Activated T-cell treated with anti-CD3 and anti-CD28 coated beads for 24 hours (primary cell): ENCODE data around the gene LIMS3.
"Not testable (repeated sequence)": the region's sequence is repeated elsewhere in the genome, so short reads cannot be mapped to it uniquely, and the experiment has no call there.

Experiments
- DNase-seq: peaks from one replicate; pipeline ENCODE4 v3.0.0-alpha.2; 2020; ENCODE audit warnings: low read depth

LIMS3 gene

DNA sequence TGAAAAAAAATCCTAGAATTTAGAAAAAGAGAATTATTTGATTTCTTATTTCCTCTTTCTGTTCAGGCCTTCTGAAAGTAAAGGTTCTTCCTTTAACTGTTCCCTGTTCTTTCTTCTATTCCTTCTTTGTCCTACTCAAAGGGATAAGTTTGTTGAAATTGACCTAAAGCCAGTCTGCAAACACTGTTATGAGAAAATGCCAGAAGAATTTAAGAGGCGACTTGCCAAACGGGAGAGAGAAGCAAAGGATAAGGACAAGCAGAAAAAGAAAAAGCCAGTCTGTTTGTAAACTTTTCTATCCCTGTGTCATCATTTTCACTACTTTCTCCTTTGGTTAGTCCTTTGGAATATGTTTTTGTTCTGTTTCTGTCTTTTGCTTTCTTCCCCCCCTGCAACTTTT is 26.0 kb downstream of the LIMS3 start:
- DNase-seq = not testable (repeated sequence)

DNA sequence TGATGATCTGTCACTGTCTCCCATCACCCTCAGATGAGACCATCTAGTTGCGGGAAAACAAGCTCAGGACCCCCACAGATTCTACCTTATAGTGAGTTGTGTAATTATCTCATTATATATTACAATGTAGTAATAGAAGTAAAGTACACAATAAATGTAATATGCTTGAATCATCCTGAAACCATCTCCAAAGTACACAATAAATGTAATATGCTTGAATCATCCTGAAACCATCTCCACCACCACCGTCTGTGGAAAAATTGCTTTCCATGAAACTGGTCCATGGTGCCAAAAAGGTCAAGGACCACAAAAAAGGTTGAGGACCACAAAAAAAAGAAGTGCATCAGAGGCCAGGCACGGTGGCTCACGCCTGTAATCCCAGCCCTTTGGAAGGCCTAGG is 29.3 kb downstream of the LIMS3 start:
- not testable (repeated sequence) for DNase-seq

GRCh38 chr2:109929222-109929621 is 30.7 kb downstream of the LIMS3 start:
- not testable (repeated sequence) for DNase-seq

GRCh38 chr2:109936534-109936933 is 38.0 kb downstream of the LIMS3 start:
- DNase-seq = not testable (repeated sequence)

DNA sequence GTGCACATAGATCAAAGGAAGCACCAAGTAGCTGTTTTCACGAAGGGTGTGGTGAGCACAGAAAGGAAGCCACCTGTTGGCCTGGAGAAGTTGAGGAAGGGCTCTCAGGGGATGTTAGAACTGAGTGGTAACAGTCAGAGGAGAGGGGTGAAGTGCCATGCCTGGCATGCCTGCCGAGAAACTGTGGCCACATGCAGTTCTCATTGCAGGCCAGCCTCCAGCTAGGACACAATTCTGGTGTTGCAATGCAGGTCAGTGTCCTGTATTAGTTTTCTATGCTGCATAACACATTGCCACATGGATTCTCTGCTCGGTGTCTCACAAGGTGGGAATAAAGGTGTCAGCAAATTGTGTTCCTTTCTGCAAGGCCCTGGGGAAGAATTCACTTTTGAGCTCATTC is 46.9 kb downstream of the LIMS3 start:
- DNase-seq = not testable (repeated sequence)

- not testable (repeated sequence) for DNase-seq
Observed at GRCh38 chr2:109947262-109947958, 48.9 kb downstream of the LIMS3 start.

DNA sequence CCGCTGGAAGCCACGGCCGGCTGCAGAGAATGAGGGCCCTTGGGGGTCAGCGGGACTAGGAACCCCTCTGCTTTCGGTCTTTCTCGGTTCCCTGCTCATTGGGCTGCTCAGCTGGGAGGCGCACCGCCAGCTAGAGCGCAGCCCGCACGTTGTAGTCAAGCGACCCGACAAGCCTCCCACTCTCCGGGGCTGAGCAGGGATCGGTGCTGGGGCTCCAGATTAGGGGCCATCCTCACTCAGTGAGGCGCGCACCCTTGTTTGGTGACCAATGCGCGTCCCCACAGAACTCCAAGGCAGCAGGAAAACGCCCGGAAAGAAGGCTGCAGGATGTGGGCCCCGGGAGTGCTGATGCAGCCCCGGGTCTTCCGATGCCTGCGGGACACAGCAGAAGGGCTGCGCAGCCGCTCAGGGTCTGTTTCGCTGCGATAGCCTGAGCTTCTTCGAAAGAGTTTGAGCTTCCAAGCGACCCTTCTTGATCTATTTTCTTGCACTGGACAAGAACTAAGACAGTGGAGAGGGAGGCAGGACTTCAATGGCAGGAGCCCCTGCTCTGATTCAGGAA is 49.6 kb downstream of the LIMS3 start:
- DNase-seq = not testable (repeated sequence)

DNA sequence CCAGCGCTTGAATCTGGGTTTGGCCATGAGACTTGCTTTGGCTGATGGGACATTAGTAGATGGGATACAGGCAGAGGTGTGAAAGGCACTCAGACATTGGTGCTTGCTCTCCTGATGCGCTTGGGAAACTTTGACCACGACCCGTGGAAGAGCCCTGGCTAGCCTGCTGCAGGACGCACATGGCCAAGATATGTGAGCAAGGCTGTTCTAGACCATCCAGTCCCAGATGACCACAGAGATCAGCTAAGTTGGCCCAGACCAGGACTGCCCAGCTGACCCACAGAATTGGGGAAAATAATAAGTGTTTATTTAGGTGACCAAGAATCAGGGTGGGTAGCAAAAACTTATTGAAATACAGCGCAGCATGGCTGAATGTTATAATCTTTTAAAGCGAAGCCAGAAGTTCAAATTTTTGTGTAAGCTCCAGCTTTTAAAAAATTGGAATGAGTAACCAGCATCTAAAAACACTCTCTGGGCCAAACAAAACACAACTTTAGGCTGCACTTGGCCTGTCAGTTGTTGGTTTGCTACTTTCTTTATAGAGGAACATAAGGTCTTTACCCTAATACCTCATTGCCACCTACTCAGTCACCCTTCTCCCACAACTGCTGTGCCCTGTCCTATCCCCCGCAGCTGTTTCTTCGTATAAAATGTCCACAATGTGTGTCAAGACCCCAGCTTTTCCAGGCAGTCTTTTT is 51.8 kb downstream of the LIMS3 start:
- DNase-seq = not testable (repeated sequence)

GRCh38 chr2:109963942-109964341 is 65.5 kb downstream of the LIMS3 start:
- not testable (repeated sequence) for DNase-seq

GRCh38 chr2:109965482-109965881 is 67.0 kb downstream of the LIMS3 start:
- DNase-seq = not testable (repeated sequence)

DNA sequence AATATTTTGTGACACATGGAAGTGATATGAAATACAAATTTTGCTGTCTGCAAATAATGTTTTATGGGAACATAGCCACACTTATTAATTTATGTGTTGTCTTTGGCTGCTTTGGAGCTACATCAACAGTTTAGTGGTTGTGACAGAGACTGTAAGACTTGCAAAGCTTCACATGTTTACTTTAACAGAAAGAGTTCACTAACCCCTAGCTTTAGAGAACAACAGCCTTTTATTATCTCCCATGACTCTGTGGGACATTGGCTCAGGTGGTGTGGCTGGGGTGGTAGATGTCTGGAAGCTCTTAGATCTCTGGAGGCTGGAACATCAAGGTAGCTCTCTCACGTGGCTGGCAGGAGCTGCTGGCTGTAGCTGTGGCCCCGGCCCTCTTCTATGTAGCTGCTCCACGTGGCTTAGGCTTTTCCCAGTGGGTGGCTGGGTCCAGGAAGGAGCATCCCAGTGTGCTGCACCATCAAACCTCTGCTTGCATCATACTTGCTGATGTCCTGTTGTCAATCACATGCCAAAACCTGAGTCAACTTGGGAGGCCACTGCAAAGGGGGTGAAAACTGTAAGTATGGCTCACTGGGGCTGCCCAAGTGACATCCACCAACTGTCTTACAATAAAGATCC is 67.7 kb downstream of the LIMS3 start:
- DNase-seq = not testable (repeated sequence)

GRCh38 chr2:109966858-109967257 is 68.4 kb downstream of the LIMS3 start:
- DNase-seq = not testable (repeated sequence)

DNA sequence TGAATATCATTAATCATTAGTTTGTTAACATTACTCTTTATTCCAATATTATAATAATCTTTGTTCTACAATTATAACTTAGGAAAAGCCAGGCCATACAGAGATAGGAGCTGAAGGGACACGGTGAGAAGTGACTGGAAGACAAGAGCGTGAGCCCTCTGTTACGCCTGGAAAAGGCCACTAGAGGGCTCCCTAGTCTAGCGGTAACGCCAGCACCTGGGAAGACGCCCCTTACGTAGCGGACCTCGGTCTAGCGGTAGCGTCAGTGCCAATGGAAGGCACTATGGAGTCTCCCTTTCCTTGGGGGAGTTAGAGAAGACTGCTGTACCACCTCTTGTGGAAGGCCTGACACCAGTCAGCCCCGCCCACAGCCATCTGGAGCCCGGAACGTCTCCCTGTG is 71.4 kb downstream of the LIMS3 start:
- not testable (repeated sequence) for DNase-seq

DNA sequence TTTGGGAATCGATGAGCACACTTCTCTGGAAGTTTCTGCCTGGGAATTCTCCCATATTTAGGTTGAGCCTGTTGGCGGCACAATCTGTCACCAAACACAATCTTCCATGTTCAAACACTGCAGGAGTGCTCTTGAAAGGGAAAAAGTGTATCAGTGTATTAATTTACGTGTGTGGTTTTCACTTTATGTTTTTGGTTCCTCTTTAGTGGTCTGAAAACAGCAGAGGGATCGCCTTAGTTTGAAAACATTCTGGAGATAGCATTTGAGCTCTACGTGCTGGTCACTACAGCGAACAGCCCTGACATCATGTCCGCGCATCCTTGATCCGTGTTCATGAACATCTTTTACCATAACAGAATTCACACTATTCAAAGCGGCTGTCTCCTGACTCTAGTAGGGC is 73.2 kb downstream of the LIMS3 start:
- not testable (repeated sequence) for DNase-seq
